ENCODE measurements around the gene NTNG2. TPM values are rescaled to one million over a fixed set of nuclear protein-coding genes. Genes with fewer than 3 reads are reported as not detected.

The NTNG2 gene
- total and polyA plus RNA-seq, 9 of the 15 experiments (the other 6 are each of a cell fraction or from before 2014, with no cell fraction given), result 0.01 to 0.11 (median 0.09) TPM; not detected in 6

- TF ChIP-seq ZFPM2 (CRISPR knock-in tag; IDR thresholded peaks at IDR 0.05) (no peak), SRSF3 (IDR thresholded peaks at IDR 0.05; ENCODE audit: insufficient read depth, low read length) (no peak), MEIS2 (IDR thresholded peaks at IDR 0.05; ENCODE audit: partially characterized antibody) (no peak), CBX8 (IDR thresholded peaks at IDR 0.05; ENCODE audit: borderline replicate concordance, extremely low read depth, low read depth, low read length, poor library complexity, severe bottlenecking) (no peak), SREBF2 (CRISPR knock-in tag; IDR thresholded peaks at IDR 0.05) (no peak), GATAD2A (IDR thresholded peaks at IDR 0.05) (no peak), PHB2 (IDR thresholded peaks at IDR 0.05; ENCODE audit: low read depth) (no peak), EWSR1 (IDR thresholded peaks at IDR 0.05; ENCODE audit: borderline replicate concordance, low read depth, partially characterized antibody) (no peak), ZNF512 (tag; IDR thresholded peaks at IDR 0.05) (no peak), GATA2 (CRISPR knock-in tag; IDR thresholded peaks at IDR 0.05) (no peak), NR3C1 (CRISPR knock-in tag; IDR thresholded peaks at IDR 0.05) (no peak), CBX1 (IDR thresholded peaks at IDR 0.05; ENCODE audit: low read depth) (no peak), JUND (IDR thresholded peaks at IDR 0.05; ENCODE audit: borderline replicate concordance, low read depth, low read length) (no peak), JUND (tag; IDR thresholded peaks at IDR 0.05; ENCODE audit: borderline replicate concordance, low read depth, low read length) (no peak), HIVEP1 (CRISPR knock-in tag; IDR thresholded peaks at IDR 0.05) (no peak), NCOA6 (IDR thresholded peaks at IDR 0.05) (no peak), ZBED1 (IDR thresholded peaks at IDR 0.05) (no peak)
- Histone ChIP-seq H3K27me3 (ENCODE audit: control insufficient read depth in 2 of 2, insufficient read depth in 2 of 2, low read length in 2 of 2) (peaks cover 16 to 74% of the 10 kb centered on the region in 2 experiments; a peak in 4 of 5 replicates), H3K4me2 (ENCODE audit: insufficient read depth, low read length) (no peak overlapping the region), H3K27ac (ENCODE audit: extremely low read depth, low read depth, low read length) (no peak overlapping the region), H3K9me3 (replicated peaks; ENCODE audit: control insufficient read depth, insufficient read depth, low read depth, low read length) (no peaks in the 10 kb centered on the region), H3K36me3 (ENCODE audit: control insufficient read depth, insufficient read depth, low read length) (no peaks in the 10 kb centered on the region), H2AFZ (ENCODE audit: low read depth, low read length) (no peak overlapping the region), H3K4me1 (replicated peaks in 1 of 2; ENCODE audit: control insufficient read depth in 2 of 2, insufficient read depth in 2 of 2, low read length in 2 of 2) (peaks cover 0 to 3% of the 10 kb centered on the region in 2 experiments; a peak in 2 of 5 replicates), H3K4me3 (no peak overlapping the region), H4K20me1 (replicated peaks; ENCODE audit: control insufficient read depth, insufficient read depth, low read length) (no peaks in the 10 kb centered on the region), H3K9ac (ENCODE audit: insufficient read depth in 1 of 2, low read depth in 2 of 2, low read length in 2 of 2) (no peak overlapping the region), H3K9me1 (ENCODE audit: control insufficient read depth, insufficient read depth, low read length) (no peaks in the 10 kb centered on the region), H3K79me2 (ENCODE audit: control insufficient read depth, insufficient read depth, low read length) (no peaks in the 10 kb centered on the region)
- 7% methylated on average over 12 of the region's 12 CpGs for WGBS (ENCODE audit: insufficient coverage, low coverage, missing lambda C conversion rate)
- in situ Hi-C loops (cut with MboI), result no loop called here
- ATAC-seq (no peak), FAIRE-seq (no peak), DNase-seq (ENCODE audit: extremely low read depth in 1 of 4, low spot score in 3 of 4) (no peak)
- POLR2A ChIA-PET, result no interaction called here
- intact Hi-C loops (cut with micrococcal nuclease), result no loop called here
- CTCF ChIA-PET (ENCODE audit: low intra/inter-chr PET ratio), result no interaction called here
- BruUV-seq (replicated peaks), result no TSS peak
Observed at GRCh38 chr9:132146039-132146438, 15.8 kb upstream of the NTNG2 start.
